ENCODE data around the gene SLC6A12.
"Not testable (repeated sequence)": the region's sequence is repeated elsewhere in the genome, so short reads cannot be mapped to it uniquely, and the experiment has no call there.

The SLC6A12 gene

GRCh38 chr12:214003-214741 lies at the start of gene SLC6A12:
Gene SLC6A12 (minus strand): TSS chr12:214157. CDS start chr12:209986, 4,171 bp downstream.
- DNase-seq (ENCODE audit: low read depth in 2 of 2): no peak

- peak in 1 of 2 experiments; percentile 10 for DNase-seq (ENCODE audit: low read depth in 2 of 2)
These were observed 49.6 kb upstream of the SLC6A12 start for GRCh38 chr12:263574-263973.

- no peak for DNase-seq (ENCODE audit: low read depth in 2 of 2)
These were observed 48.9 kb upstream of the SLC6A12 start, which contains the start of gene SLC6A13 for GRCh38 chr12:262817-263216. Gene SLC6A13 (minus strand): TSS chr12:262836. CDS start chr12:260052, 2,784 bp downstream.

- no peak for DNase-seq (ENCODE audit: low read depth in 2 of 2)
These were observed 48.2 kb upstream of the SLC6A12 start for GRCh38 chr12:262113-262512.

GRCh38 chr12:257521-258321 lies 43.8 kb upstream of the SLC6A12 start:
- DNase-seq (ENCODE audit: low read depth in 2 of 2): no peak

- no peak for DNase-seq (ENCODE audit: low read depth in 2 of 2)
These were observed 43.0 kb upstream of the SLC6A12 start for GRCh38 chr12:256958-257357.

- no peak for DNase-seq (ENCODE audit: low read depth in 2 of 2)
These were observed 42.3 kb upstream of the SLC6A12 start for GRCh38 chr12:256225-256624.

GRCh38 chr12:254912-255311 lies 41.0 kb upstream of the SLC6A12 start:
- no peak for DNase-seq (ENCODE audit: low read depth in 2 of 2)

GRCh38 chr12:254039-254438 lies 40.1 kb upstream of the SLC6A12 start:
- DNase-seq (ENCODE audit: low read depth in 2 of 2): no peak

GRCh38 chr12:253116-253831 lies 39.3 kb upstream of the SLC6A12 start:
- no peak for DNase-seq (ENCODE audit: low read depth in 2 of 2)

GRCh38 chr12:252636-253035 lies 38.7 kb upstream of the SLC6A12 start:
- DNase-seq (ENCODE audit: low read depth in 2 of 2): no peak

- no peak for DNase-seq (ENCODE audit: low read depth in 2 of 2)
These were observed 33.3 kb upstream of the SLC6A12 start for GRCh38 chr12:247271-247670.

GRCh38 chr12:243381-243780 lies 29.4 kb upstream of the SLC6A12 start:
- no peak for DNase-seq (ENCODE audit: low read depth in 2 of 2)

- DNase-seq (ENCODE audit: low read depth in 2 of 2): no peak
These were observed 28.5 kb upstream of the SLC6A12 start for GRCh38 chr12:242496-242895.

GRCh38 chr12:241266-241665 lies 27.3 kb upstream of the SLC6A12 start:
- DNase-seq (ENCODE audit: low read depth in 2 of 2): no peak

GRCh38 chr12:240566-240965 lies 26.6 kb upstream of the SLC6A12 start:
- DNase-seq (ENCODE audit: low read depth in 2 of 2): no peak

GRCh38 chr12:238736-239398 lies 24.9 kb upstream of the SLC6A12 start:
- no peak for DNase-seq (ENCODE audit: low read depth in 2 of 2)

- no peak for DNase-seq (ENCODE audit: low read depth in 2 of 2)
These were observed 24.2 kb upstream of the SLC6A12 start for GRCh38 chr12:238116-238515.

- no peak for DNase-seq (ENCODE audit: low read depth in 2 of 2)
These were observed 23.3 kb upstream of the SLC6A12 start for GRCh38 chr12:237026-237815.

GRCh38 chr12:236445-236844 lies 22.5 kb upstream of the SLC6A12 start:
- DNase-seq (ENCODE audit: low read depth in 2 of 2): no peak

GRCh38 chr12:235967-236366 lies 22.0 kb upstream of the SLC6A12 start:
- DNase-seq (ENCODE audit: low read depth in 2 of 2): not testable (repeated sequence)

Measured in fibroblast of skin of left biceps (primary cell).